Measurements from ENCODE around the gene PRKN.

PRKN gene

DNA sequence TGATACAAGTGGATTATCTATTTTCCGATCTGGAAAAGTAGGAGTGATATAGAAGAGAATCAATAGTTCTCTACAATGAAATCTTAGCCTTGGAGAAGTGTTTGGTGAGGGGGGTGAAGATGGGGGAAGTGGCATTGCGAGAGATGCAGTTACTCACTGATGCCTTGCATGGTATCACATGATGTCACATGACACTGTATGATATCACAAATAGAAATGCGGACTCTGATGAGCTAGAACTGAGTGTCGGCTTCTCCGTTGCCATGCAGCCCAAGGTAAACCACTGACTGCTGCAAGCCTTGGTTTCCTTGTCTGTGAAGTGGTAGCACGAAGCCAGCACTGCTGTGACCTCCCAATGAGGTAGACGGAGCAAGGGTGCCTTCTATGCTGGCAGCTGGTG, 1050.4 kb downstream of the PRKN start:
- no peak overlapping the region for H3K4me3 ChIP-seq (ENCODE audit: low read depth, low read length)
- no peak for DNase-seq (ENCODE audit: low read depth)
- no peak for TF ChIP-seq MYC (IDR thresholded peaks at IDR 0.05; ENCODE audit: low read depth, low read length)
- TF ChIP-seq POLR2A (IDR thresholded peaks at IDR 0.05; ENCODE audit: extremely low read depth, insufficient read length), result no peak
- TF ChIP-seq, protein P1, sequence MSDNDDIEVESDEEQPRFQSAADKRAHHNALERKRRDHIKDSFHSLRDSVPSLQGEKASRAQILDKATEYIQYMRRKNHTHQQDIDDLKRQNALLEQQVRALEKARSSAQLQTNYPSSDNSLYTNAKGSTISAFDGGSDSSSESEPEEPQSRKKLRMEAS (IDR thresholded peaks at IDR 0.05; ENCODE audit: low read depth, low read length), result no peak

DNA sequence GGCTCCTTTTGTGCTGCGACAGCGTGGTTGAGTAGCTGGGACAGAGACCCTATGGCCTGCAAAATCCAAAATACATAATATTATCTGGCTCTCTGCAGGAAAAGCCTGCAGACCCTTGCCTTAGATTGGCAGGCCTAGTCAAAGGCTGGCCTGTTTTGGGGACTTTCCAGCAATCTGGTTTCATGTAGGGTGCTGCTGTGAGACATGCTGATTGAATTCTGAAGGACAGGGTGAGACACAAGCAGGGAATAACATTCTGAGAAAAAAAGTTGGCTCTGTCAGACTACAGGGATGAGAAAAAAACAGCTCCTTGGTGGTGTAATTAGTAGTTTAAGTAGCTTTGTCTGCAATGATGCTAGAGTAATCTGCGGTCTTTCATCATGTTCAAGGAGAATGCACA, 1051.0 kb downstream of the PRKN start:
- no peak for TF ChIP-seq POLR2A (IDR thresholded peaks at IDR 0.05; ENCODE audit: extremely low read depth, insufficient read length)
- no peak for DNase-seq (ENCODE audit: low read depth)

DNA sequence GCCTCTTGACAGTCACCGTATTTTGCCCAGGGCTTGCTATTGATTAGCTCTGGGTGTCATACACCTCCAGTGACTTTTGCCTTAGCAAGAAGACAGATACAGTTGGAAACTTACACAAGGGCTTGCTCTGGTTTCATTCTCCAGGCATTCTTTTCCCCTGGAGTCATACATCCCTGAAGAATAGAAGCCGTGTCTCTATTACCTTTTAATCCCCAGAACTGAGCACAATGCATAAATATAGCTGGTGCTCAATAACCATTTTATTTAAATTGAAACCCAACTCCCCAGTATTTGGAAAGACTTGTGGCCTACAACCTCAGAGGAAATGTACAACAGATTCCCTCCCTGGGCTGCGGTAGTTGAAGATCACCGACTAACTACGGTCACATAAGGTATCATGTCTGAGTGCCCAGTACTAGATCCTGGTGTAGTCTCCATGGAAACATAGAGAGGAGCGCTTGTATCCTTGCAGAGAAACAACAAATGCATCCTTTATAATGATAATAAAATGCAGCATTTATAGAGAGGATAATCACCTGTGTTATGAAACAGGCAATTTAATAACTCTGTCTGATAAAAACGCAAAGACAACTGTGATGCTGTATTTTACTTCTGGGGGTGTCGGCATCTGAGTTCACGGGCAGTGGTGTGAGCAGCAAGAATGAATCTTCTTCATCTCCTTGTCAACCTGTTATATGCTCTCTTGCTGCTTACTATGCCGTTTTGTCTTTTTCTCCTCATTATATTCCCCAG, 1052.5 kb downstream of the PRKN start:
- no peak for TF ChIP-seq POLR2A (IDR thresholded peaks at IDR 0.05; ENCODE audit: extremely low read depth, insufficient read length)
- TF ChIP-seq MYC (IDR thresholded peaks at IDR 0.05; ENCODE audit: low read depth, low read length), result no peak
- TF ChIP-seq, protein P1 (IDR thresholded peaks at IDR 0.05; ENCODE audit: low read depth, low read length), result no peak
- TF ChIP-seq, protein P2, sequence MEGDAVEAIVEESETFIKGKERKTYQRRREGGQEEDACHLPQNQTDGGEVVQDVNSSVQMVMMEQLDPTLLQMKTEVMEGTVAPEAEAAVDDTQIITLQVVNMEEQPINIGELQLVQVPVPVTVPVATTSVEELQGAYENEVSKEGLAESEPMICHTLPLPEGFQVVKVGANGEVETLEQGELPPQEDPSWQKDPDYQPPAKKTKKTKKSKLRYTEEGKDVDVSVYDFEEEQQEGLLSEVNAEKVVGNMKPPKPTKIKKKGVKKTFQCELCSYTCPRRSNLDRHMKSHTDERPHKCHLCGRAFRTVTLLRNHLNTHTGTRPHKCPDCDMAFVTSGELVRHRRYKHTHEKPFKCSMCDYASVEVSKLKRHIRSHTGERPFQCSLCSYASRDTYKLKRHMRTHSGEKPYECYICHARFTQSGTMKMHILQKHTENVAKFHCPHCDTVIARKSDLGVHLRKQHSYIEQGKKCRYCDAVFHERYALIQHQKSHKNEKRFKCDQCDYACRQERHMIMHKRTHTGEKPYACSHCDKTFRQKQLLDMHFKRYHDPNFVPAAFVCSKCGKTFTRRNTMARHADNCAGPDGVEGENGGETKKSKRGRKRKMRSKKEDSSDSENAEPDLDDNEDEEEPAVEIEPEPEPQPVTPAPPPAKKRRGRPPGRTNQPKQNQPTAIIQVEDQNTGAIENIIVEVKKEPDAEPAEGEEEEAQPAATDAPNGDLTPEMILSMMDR (IDR thresholded peaks at IDR 0.05; ENCODE audit: low read depth, low read length), result no peak
- DNase-seq (ENCODE audit: low read depth), result no peak
- H3K4me3 ChIP-seq (ENCODE audit: low read depth, low read length), result no peak overlapping the region

More for the DNA sequence above, 1051.0 kb downstream of the PRKN start:
- H3K4me3 ChIP-seq (ENCODE audit: low read depth, low read length), result no peak overlapping the region

DNA sequence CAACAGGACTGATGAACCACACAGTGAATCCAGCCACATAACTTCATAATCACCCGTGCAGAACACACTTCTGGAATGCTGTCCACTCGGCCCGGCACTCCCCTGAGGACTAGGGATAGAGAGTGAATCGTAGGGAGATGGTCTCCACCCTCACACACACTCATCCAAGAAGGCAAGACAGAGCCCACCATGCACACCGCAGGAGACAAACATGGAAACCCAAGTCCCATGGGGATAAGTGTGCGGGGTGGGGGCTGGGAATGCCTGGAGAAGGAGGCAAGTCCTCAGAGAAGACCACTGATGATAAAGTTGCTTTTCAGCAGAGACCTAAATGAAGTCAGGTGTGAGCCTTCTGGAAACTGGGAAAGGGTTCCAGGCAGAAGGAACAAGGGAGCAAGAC, 1054.5 kb downstream of the PRKN start:
- TF ChIP-seq, protein P2 (IDR thresholded peaks at IDR 0.05; ENCODE audit: low read depth, low read length), result no peak
- TF ChIP-seq, protein P1 (IDR thresholded peaks at IDR 0.05; ENCODE audit: low read depth, low read length), result no peak
- TF ChIP-seq POLR2A (IDR thresholded peaks at IDR 0.05; ENCODE audit: extremely low read depth, insufficient read length) (no peak), MYC (IDR thresholded peaks at IDR 0.05; ENCODE audit: low read depth, low read length) (no peak)
- DNase-seq (ENCODE audit: low read depth), result no peak
- H3K4me3 ChIP-seq (ENCODE audit: low read depth, low read length), result no peak overlapping the region

DNA sequence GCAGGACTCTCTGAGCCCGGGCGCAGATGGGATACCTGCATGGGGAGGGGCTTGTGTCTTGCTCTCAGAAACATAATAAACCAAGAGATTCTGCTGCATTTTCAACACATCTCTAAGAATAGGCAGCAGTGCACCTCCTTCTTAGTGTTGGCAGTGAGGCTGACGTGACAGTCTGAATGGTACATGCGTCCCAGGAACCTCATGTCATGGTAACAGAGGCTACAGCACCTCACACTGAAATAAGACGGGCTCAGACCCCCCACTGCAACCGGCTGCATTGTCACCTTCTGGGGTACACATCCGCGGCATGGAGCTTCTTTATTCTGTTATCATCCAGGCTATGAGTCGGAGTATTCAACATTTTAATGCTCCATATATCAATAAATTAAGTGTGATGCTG, 1056.4 kb downstream of the PRKN start:
- H3K4me3 ChIP-seq (ENCODE audit: low read depth, low read length), result no peak overlapping the region
- no peak for DNase-seq (ENCODE audit: low read depth)
- TF ChIP-seq, protein P1 (IDR thresholded peaks at IDR 0.05; ENCODE audit: low read depth, low read length), result no peak
- no peak for TF ChIP-seq POLR2A (IDR thresholded peaks at IDR 0.05; ENCODE audit: extremely low read depth, insufficient read length)
- TF ChIP-seq, protein P2 (IDR thresholded peaks at IDR 0.05; ENCODE audit: low read depth, low read length), result no peak
- TF ChIP-seq MYC (IDR thresholded peaks at IDR 0.05; ENCODE audit: low read depth, low read length), result no peak

DNA sequence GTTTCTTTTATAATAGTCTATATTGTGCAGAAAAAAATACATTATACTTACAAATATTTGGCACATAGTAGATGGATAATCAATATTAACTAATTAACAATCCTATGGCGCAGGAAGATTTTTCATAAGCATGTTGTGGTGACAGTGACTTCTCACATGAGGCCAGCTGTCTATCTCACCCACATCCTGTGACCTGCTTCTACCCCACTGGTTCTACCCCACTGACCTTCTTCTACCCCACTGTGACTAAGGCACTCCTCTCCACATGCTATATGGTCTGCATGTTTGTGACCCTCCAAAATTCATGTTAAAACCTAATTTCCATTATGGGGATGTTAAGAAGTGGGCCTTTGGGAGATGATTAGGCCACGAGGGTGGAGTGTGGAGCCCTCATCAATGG, 1058.9 kb downstream of the PRKN start:
- DNase-seq (ENCODE audit: low read depth), result no peak
- TF ChIP-seq, protein P2 (IDR thresholded peaks at IDR 0.05; ENCODE audit: low read depth, low read length), result no peak
- no peak for TF ChIP-seq MYC (IDR thresholded peaks at IDR 0.05; ENCODE audit: low read depth, low read length)
- no peak for TF ChIP-seq POLR2A (IDR thresholded peaks at IDR 0.05; ENCODE audit: extremely low read depth, insufficient read length)
- TF ChIP-seq, protein P1 (IDR thresholded peaks at IDR 0.05; ENCODE audit: low read depth, low read length), result no peak
- H3K4me3 ChIP-seq (ENCODE audit: low read depth, low read length), result no peak overlapping the region
